Right lobe of liver (tissue), 6 donors: ENCODE measurements around the gene CCND2. TPM values are rescaled to one million over a fixed set of nuclear protein-coding genes. Genes with fewer than 3 reads are reported as not detected.
A peak's percentile ranks its signal among the peaks of the same experiment; 100 is the strongest.

ENCODE experiments used
- ATAC-seq, 4 donors: fragments of 200-7000 bp; cut with Tn5 transposase; one replicate each; pipeline ENCODE4 v1.9.1; 2020; ENCODE audit warnings: mild to moderate bottlenecking in 4 of 4, moderate library complexity in 4 of 4
- DNase-seq, 3 donors: peaks; one replicate each; pipeline ENCODE4 v3.0.0-alpha.2; 2020
- H3K27ac ChIP-seq, 3 donors: fragments of 200-600 bp; one replicate each; pipeline ENCODE4 v1.8.0; 2022
- H3K27me3 ChIP-seq, 2 donors: fragments of 200-600 bp; one replicate each; pipeline ENCODE4 v1.8.0; 2022
- H3K36me3 ChIP-seq, 4 donors: fragments of 200-600 bp; sonication (generic) in 1 of 4; one replicate each; pipeline versions ENCODE4 v1.5.1 to v1.8.0; 2017 to 2022; ENCODE audit warnings: control low read depth in 1 of 4
- H3K4me1 ChIP-seq, 4 donors: fragments of 200-600 bp; sonication (generic) in 1 of 4; one replicate each; pipeline versions ENCODE4 v1.5.1 to v1.8.0; 2017 to 2022; ENCODE audit warnings: control low read depth in 1 of 4
- H3K4me3 ChIP-seq, 3 donors: fragments of 200-600 bp; one replicate each; pipeline ENCODE4 v1.8.0; 2022
- H3K9me3 ChIP-seq, 4 donors: fragments of 200-600 bp; sonication (generic) in 1 of 4; one replicate each; pipeline versions ENCODE4 v1.5.1 to v1.8.0; 2017 to 2022; ENCODE audit warnings: control low read depth in 1 of 4
- POLR2A ChIP-seq: fragments of 450-650 bp; IDR thresholded peaks from one replicate; pipeline ENCODE4 v1.6.1; 2017; ENCODE audit warnings: antibody characterized with exemption, mild to moderate bottlenecking
- WGBS: methylation state at CpG from one replicate; pipeline ENCODE4 v1.1.6; 2018; ENCODE audit warnings: low coverage, low lambda C conversion rate; ENCODE audit not compliant: insufficient coverage; ENCODE audit errors: missing lambda C conversion rate; 5-methylcytosine and 5-hydroxymethylcytosine counted together
- intact Hi-C, 2 donors: fragments of 100-400 bp; cut with DNase I; formaldehyde crosslinking; loops; one replicate each; pipeline versions ENCODE4 v1.11.2 to v1.14.1; 2022
- total RNA-seq, 6 experiments: library from RNA; depleted of rRNA in 2 of 6; stranded (reverse); fragments of >200 nt in 2 of 6; fragmentation: NEBNext Ultra II Directional in 3 of 6; extraction: Animal tissue kit (Norgen Biotek cat#: 25700) in 3 of 6; gene quantifications; one replicate each; pipeline versions ENCODE4 v1.1.0 to v1.2.4, GENCODE V29; 2016 to 2023
- TF ChIP-seq, protein P1 (sequence below), 4 donors: fragments of 200-600 bp in 3 of 4; fragments of 450-650 bp in 1 of 4; IDR thresholded peaks; one replicate each; pipeline versions ENCODE4 v1.5.1 to v1.8.0; 2016 to 2022; ENCODE audit warnings: antibody characterized with exemption in 4 of 4, mild to moderate bottlenecking in 2 of 4
- donor health status: DM: no; HTN: yes; CAD: no.
- donor health status: DM: no; HTN: no; CAD: no.
- donor health status: DM: no; HTN: no; CAD: no.
- donor health status: DM: no; HTN: yes; CAD: no.
- donor health status: DM: no; HTN: yes; CAD: no.

CCND2 gene
- total RNA-seq, 6 experiments from 2014 or later = 1.1 to 6.2 (median 1.5) TPM

GRCh38 chr12:4240161-4240783 is 33.3 kb upstream of the CCND2 start:
- Histone ChIP-seq H3K27ac (no peak overlapping the region), H3K9me3 (no peaks in the 10 kb centered on the region), H3K27me3 (no peaks in the 10 kb centered on the region), H3K4me1 (no peaks in the 10 kb centered on the region), H3K4me3 (no peak overlapping the region), H3K36me3 (no peaks in the 10 kb centered on the region)
- ATAC-seq (peak in 1 of 4 donors; percentile 28), DNase-seq (no peak)
- WGBS = 38% methylated on average over 3 of the region's 5 CpGs
- TF ChIP-seq, protein P1, sequence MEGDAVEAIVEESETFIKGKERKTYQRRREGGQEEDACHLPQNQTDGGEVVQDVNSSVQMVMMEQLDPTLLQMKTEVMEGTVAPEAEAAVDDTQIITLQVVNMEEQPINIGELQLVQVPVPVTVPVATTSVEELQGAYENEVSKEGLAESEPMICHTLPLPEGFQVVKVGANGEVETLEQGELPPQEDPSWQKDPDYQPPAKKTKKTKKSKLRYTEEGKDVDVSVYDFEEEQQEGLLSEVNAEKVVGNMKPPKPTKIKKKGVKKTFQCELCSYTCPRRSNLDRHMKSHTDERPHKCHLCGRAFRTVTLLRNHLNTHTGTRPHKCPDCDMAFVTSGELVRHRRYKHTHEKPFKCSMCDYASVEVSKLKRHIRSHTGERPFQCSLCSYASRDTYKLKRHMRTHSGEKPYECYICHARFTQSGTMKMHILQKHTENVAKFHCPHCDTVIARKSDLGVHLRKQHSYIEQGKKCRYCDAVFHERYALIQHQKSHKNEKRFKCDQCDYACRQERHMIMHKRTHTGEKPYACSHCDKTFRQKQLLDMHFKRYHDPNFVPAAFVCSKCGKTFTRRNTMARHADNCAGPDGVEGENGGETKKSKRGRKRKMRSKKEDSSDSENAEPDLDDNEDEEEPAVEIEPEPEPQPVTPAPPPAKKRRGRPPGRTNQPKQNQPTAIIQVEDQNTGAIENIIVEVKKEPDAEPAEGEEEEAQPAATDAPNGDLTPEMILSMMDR (IDR thresholded peaks at IDR 0.05) = no peak
- TF ChIP-seq POLR2A = no peak
- intact Hi-C loops = no loop called here

GRCh38 chr12:4240981-4241380 is 32.6 kb upstream of the CCND2 start:
- TF ChIP-seq POLR2A = no peak
- TF ChIP-seq, protein P1 (IDR thresholded peaks at IDR 0.05) = no peak
- H3K4me1 ChIP-seq = no peaks in the 10 kb centered on the region
- WGBS = 77% methylated on average over 4 of the region's 5 CpGs
- H3K36me3 ChIP-seq = no peaks in the 10 kb centered on the region
- no peaks in the 10 kb centered on the region for H3K9me3 ChIP-seq
- intact Hi-C loops = no loop called here
- no peak overlapping the region for H3K4me3 ChIP-seq
- no peaks in the 10 kb centered on the region for H3K27me3 ChIP-seq
- no peak overlapping the region for H3K27ac ChIP-seq
- DNase-seq (no peak), ATAC-seq (no peak)

DNA sequence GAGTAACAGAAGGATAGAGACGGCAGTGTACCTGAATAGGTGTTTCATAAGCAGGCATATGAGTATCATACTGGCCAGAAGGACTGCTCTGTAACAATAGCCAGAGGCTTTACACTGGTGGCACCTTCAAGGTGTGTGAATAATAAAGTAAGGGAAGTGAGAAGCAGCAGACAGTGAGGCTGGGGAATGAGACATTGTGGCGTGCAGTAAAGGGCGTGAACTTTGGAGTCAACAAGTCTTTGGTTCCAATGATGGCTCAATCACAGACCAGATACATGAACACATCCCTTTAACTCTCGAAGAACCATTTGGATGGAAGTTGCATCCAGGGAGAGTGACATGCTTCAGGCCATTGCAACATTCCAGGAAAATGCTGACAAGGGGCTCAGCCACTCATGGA is 32.0 kb upstream of the CCND2 start:
- DNase-seq (no peak), ATAC-seq (no peak)
- Histone ChIP-seq H3K9me3 (no peaks in the 10 kb centered on the region), H3K4me1 (no peaks in the 10 kb centered on the region), H3K27ac (no peak overlapping the region), H3K36me3 (no peaks in the 10 kb centered on the region), H3K27me3 (no peaks in the 10 kb centered on the region), H3K4me3 (no peak overlapping the region)
- intact Hi-C loops = no loop called here
- 40% methylated on average over 4 of the region's 4 CpGs for WGBS
- TF ChIP-seq, protein P1 (IDR thresholded peaks at IDR 0.05) = no peak
- TF ChIP-seq POLR2A = no peak

DNA sequence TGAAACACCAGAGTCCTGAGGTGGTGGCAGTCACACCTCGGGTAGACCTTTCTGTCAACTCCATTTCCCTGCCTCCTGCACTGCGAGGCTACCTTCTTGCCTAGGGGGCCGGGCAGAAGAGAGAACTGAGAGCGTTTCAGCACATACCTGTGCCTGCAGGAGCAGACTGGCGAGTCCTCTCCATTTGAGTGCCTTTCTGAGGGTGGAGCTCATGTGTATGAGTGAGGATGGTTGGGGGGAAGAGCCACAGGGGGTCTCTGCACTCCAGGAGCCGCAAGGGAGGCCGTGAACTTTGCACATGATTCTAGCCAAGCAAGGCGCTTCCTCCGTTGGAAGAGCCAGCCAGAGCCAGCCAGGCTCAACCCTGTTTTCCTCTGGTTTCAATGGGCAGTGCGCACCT is 31.0 kb upstream of the CCND2 start:
- no peak for ATAC-seq
- WGBS = 20% methylated on average over 1 of the region's 10 CpGs

More for the DNA sequence above, 31.0 kb upstream of the CCND2 start:
- H3K36me3 ChIP-seq = no peaks in the 10 kb centered on the region
- no peaks in the 10 kb centered on the region for H3K27me3 ChIP-seq
- no peak for TF ChIP-seq POLR2A
- TF ChIP-seq, protein P1 (IDR thresholded peaks at IDR 0.05) = no peak
- H3K27ac ChIP-seq = no peak overlapping the region
- no peaks in the 10 kb centered on the region for H3K9me3 ChIP-seq
- no peaks in the 10 kb centered on the region for H3K4me1 ChIP-seq
- DNase-seq = no peak
- intact Hi-C loops = no loop called here
- H3K4me3 ChIP-seq = no peak overlapping the region
